ENCODE data around the gene PLCH1.

The PLCH1 gene

DNA sequence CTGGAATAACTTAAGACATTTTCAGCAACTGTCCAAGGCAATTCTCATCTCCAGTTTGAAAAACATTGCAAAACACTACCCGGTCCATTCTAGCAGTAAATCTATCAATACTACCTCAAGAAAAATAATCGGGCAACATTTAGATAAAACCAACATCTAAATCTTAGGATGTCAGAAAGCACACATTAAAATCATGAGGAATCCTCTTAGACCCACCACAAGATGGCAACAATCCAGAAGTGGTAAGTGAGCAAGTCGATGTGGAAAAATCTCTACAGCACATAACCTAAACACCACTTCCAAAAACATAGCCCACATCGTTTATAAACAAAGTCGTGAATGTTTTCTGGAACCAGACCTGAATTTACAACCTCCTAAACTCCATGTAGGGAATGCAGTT lies 5.7 kb downstream of the PLCH1 start:
- H3K4me1 ChIP-seq: peaks cover 6 to 19% (median 16%) of the 10 kb centered on the region in 10 experiments; a peak in 19 of 20 replicates
- no peaks in the 10 kb centered on the region for H4K20me1 ChIP-seq
- H3K27ac ChIP-seq: no peak overlapping the region
- H3K4me3 ChIP-seq: no peak overlapping the region
- no peaks in the 10 kb centered on the region for H3K36me3 ChIP-seq
- no peak overlapping the region for H3K9ac ChIP-seq
- no peak overlapping the region for H3K4me2 ChIP-seq
- H3K27me3 ChIP-seq: peaks cover 15 to 27% (median 19%) of the 10 kb centered on the region in 11 experiments
- H3K9me3 ChIP-seq (replicated peaks in 1 of 11): no peaks in the 10 kb centered on the region
- no peak for TF ChIP-seq Cebpa-rat (IDR thresholded peaks at IDR 0.05)

DNA sequence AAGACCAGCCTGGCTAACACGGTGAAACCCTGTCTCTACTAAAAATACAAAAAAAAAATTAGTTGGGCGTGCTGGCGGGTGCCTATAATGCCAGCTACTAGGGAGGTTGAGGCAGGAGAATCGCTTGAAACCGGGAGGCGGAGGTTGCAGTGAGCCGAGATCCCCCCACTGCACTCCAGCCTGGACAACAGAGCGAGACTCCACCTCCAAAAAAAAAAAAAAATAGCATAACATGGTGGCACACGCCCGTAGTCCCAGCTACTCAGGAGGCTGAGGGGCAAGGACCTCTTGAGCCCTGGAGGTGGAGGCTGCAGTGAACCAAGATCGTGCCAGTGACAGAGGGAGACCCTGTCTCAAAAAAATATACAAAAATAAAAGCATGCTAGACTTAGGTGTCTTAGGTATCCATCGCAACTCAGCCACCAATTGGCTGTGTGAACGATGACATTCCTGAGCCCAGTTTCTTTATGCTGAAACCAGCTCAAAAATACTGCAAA lies 6.2 kb downstream of the PLCH1 start:
- Histone ChIP-seq H3K4me3 (no peak overlapping the region), H4K20me1 (no peaks in the 10 kb centered on the region), H3K27ac (no peak overlapping the region), H3K27me3 (peaks cover 10 to 22% (median 14%) of the 10 kb centered on the region in 11 experiments), H3K4me1 (peaks cover 6 to 16% (median 14%) of the 10 kb centered on the region in 10 experiments; a peak in 19 of 20 replicates), H3K4me2 (peak overlapping the region in 6 of 11 experiments; percentile 63 to 75 (median 67); a peak in 7 of 22 replicates), H3K9ac (no peak overlapping the region), H3K9me3 (replicated peaks in 1 of 11) (no peaks in the 10 kb centered on the region), H3K36me3 (no peaks in the 10 kb centered on the region)
- TF ChIP-seq Cebpa-rat (IDR thresholded peaks at IDR 0.05): no peak

DNA sequence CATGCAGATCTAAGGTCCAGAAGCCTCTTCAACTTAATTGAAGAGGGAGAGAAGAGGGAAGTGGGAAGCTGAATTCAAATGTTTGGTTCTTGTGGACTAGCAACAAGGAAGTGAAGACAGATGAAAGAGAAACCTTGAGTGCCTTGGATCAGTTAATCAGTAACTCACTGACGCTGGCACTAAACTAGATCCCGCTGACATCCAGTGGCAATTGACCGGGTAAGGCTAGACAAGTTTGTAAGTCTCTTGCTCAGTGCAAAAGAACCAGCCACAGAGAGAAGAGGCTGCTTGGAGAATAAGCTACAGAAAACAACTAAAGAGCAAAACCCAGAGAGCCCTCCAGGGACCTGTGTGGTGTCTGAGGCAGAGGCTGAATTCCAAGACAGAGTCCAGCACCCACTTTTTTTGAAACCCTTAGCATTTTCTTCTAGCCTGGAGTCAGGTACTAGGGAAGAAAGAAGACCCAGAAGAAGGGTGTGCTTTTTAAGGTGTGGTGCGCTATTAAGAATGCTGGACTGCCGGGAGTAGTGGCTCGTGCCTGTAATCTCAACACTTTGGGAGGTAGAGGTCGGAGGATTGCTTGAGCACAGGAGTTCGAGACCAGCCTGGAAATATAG lies 6.9 kb downstream of the PLCH1 start:
- no peaks in the 10 kb centered on the region for H3K9me3 ChIP-seq (replicated peaks in 1 of 11)
- TF ChIP-seq Cebpa-rat (IDR thresholded peaks at IDR 0.05): no peak
- H3K9ac ChIP-seq: peak overlapping the region in 7 of 11 experiments; percentile 14 to 49 (median 24); a peak in 6 of 22 replicates
- peaks cover 3 to 15% (median 7%) of the 10 kb centered on the region in 11 experiments; a peak in 20 of 22 replicates for H3K27me3 ChIP-seq
- peaks cover 6 to 13% (median 12%) of the 10 kb centered on the region in 10 experiments; a peak in 19 of 20 replicates for H3K4me1 ChIP-seq
- H3K36me3 ChIP-seq: no peaks in the 10 kb centered on the region
- no peak overlapping the region; a peak in 1 of 20 replicates for H3K4me3 ChIP-seq
- no peaks in the 10 kb centered on the region for H4K20me1 ChIP-seq
- peak overlapping the region in 8 of 11 experiments; percentile 15 to 38 (median 28); a peak in 8 of 22 replicates for H3K27ac ChIP-seq
- H3K4me2 ChIP-seq: peak overlapping the region; percentile 63 to 83 (median 73)

DNA sequence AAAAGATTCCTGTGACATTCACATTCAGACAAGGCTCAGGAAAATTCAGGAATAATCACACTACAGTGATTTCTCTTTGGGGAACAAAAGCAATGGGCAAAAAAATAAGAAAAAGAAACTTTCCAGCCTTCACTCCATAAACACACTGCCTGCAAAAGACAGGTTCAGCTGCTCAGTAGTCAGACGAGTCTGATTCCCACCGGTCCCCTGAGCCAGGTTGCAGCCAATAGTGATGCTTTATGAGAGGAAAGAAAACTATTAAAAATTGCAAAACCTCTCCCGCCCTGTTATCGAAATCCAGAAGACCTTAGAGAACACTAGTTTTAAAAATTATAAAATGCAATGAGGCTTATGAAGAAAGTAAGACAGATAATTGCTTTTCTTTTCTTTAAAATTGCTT lies 8.5 kb downstream of the PLCH1 start:
- Histone ChIP-seq H3K36me3 (no peaks in the 10 kb centered on the region), H3K27me3 (peaks cover 0 to 4% (median 0%) of the 10 kb centered on the region in 11 experiments; a peak in 1 of 22 replicates), H3K4me3 (no peak overlapping the region), H3K9ac (no peak overlapping the region), H4K20me1 (no peaks in the 10 kb centered on the region), H3K4me1 (peaks cover 6 to 13% (median 12%) of the 10 kb centered on the region in 10 experiments; a peak in 19 of 20 replicates), H3K27ac (no peak overlapping the region), H3K9me3 (replicated peaks in 1 of 11) (0 out of 22 replicates have a peak, but pooled peaks cover 0 to under 1% (median 0%) of the 10 kb centered on the region in 11 experiments), H3K4me2 (no peak overlapping the region)
- TF ChIP-seq Cebpa-rat (IDR thresholded peaks at IDR 0.05): no peak

- Histone ChIP-seq H4K20me1 (no peaks in the 10 kb centered on the region), H3K36me3 (no peaks in the 10 kb centered on the region), H3K27me3 (no peaks in the 10 kb centered on the region), H3K4me2 (no peak overlapping the region), H3K4me3 (no peak overlapping the region), H3K9ac (no peak overlapping the region), H3K27ac (no peak overlapping the region), H3K9me3 (replicated peaks in 1 of 11) (peaks cover 0 to 7% (median 0%) of the 10 kb centered on the region in 11 experiments; a peak in 2 of 22 replicates), H3K4me1 (no peaks in the 10 kb centered on the region)
- no peak for TF ChIP-seq Cebpa-rat (IDR thresholded peaks at IDR 0.05)
These were observed 14.0 kb downstream of the PLCH1 start for GRCh38 chr3:155730843-155731242.

DNA sequence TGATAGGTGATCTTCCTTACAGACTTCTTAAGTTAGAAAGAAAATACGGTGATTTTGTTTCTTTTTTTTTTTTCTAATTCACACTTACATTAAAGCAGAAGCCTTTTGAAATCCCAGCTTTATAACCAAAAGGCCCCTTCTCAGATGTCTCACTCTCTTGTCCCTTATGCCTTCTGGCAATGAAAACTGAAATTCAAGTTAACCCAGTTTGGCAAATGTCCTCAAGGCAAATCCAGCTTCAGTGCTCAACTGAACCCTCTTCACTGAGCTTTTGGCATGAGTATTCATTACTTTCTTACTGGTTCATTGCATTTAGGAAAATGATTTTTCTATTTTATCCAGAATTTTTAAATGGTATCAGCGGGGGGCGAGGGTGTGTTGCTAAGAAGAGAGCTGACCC lies 17.0 kb downstream of the PLCH1 start:
- H4K20me1 ChIP-seq: no peaks in the 10 kb centered on the region
- no peak overlapping the region for H3K4me3 ChIP-seq
- no peak overlapping the region for H3K4me2 ChIP-seq
- peaks cover 0 to 7% (median 0%) of the 10 kb centered on the region in 11 experiments; a peak in 2 of 22 replicates for H3K9me3 ChIP-seq (replicated peaks in 1 of 11)
- H3K27me3 ChIP-seq: no peaks in the 10 kb centered on the region
- no peak for TF ChIP-seq Cebpa-rat (IDR thresholded peaks at IDR 0.05)
- H3K4me1 ChIP-seq: no peaks in the 10 kb centered on the region
- no peak overlapping the region for H3K27ac ChIP-seq
- no peaks in the 10 kb centered on the region for H3K36me3 ChIP-seq
- no peak overlapping the region for H3K9ac ChIP-seq

GRCh38 chr3:155714295-155714718 lies 30.6 kb downstream of the PLCH1 start:
- TF ChIP-seq Cebpa-rat (IDR thresholded peaks at IDR 0.05): no peak
- Histone ChIP-seq H3K4me3 (no peak overlapping the region), H3K9me3 (replicated peaks in 1 of 11) (peaks cover 19 to 37% (median 33%) of the 10 kb centered on the region in 11 experiments), H3K4me2 (peak overlapping the region in 7 of 11 experiments; percentile 5 to 74 (median 66); a peak in 10 of 22 replicates), H4K20me1 (no peaks in the 10 kb centered on the region), H3K27ac (peak overlapping the region in 3 of 11 experiments; percentile 25 to 77 (median 26); a peak in 3 of 22 replicates), H3K36me3 (peaks cover 0 to 4% (median 0%) of the 10 kb centered on the region in 11 experiments; a peak in 1 of 22 replicates), H3K27me3 (no peaks in the 10 kb centered on the region), H3K9ac (0 out of 22 replicates have a peak overlapping the region, but pooled peaks of 1 of the 11 experiments have one; percentile 14), H3K4me1 (peaks cover 11 to 48% (median 35%) of the 10 kb centered on the region in 10 experiments; a peak in 17 of 20 replicates)

- no peak overlapping the region for H3K4me3 ChIP-seq
- peak overlapping the region in 9 of 11 experiments; percentile 10 to 74 (median 65); a peak in 17 of 22 replicates for H3K4me2 ChIP-seq
- peaks cover 4 to 28% (median 16%) of the 10 kb centered on the region in 11 experiments; a peak in 21 of 22 replicates for H3K9me3 ChIP-seq (replicated peaks in 1 of 11)
- peaks cover 11 to 48% (median 35%) of the 10 kb centered on the region in 10 experiments; a peak in 17 of 20 replicates for H3K4me1 ChIP-seq
- peak overlapping the region in 6 of 11 experiments; percentile 34 to 83 (median 76); a peak in 12 of 22 replicates for H3K27ac ChIP-seq
- peak overlapping the region in 4 of 11 experiments; percentile 31 to 65 (median 59); a peak in 6 of 22 replicates for H3K9ac ChIP-seq
- H3K27me3 ChIP-seq: no peaks in the 10 kb centered on the region
- peak in 4 of 11 experiments; percentile 27 to 74 (median 61); a peak in 5 of 22 replicates for TF ChIP-seq Cebpa-rat (IDR thresholded peaks at IDR 0.05)
- no peaks in the 10 kb centered on the region for H4K20me1 ChIP-seq
- H3K36me3 ChIP-seq: 0 out of 22 replicates have a peak, but pooled peaks cover 0 to 1% (median 0%) of the 10 kb centered on the region in 11 experiments
These were observed 32.9 kb downstream of the PLCH1 start for GRCh38 chr3:155712008-155712407.
